Activated T-cell treated with anti-CD3 and anti-CD28 coated beads, Interleukin-2, amount 50 U/mL, for 1 hour (primary cell): ENCODE data around the gene ERCC6L2.

ENCODE experiments used
- DNase-seq: peaks from one replicate; pipeline ENCODE4 v3.0.0-alpha.2; 2020

ERCC6L2 gene

GRCh38 chr9:95875305-95876137 lies at the start of gene ERCC6L2:
Gene ERCC6L2, plus strand, starts transcription at chr9:95875691. Its CDS starts 348 bp downstream, at chr9:95876039.
- peak; percentile 92 for DNase-seq

- DNase-seq: no peak
Observed at GRCh38 chr9:95826183-95826838, 49.2 kb upstream of the ERCC6L2 start.

- no peak for DNase-seq
Observed at GRCh38 chr9:95830768-95831167, 44.7 kb upstream of the ERCC6L2 start.

- no peak for DNase-seq
Observed at GRCh38 chr9:95831810-95832209, 43.7 kb upstream of the ERCC6L2 start.

- no peak for DNase-seq
Observed at GRCh38 chr9:95833546-95834178, 41.8 kb upstream of the ERCC6L2 start.

GRCh38 chr9:95834281-95834907 lies 41.1 kb upstream of the ERCC6L2 start:
- DNase-seq: no peak

GRCh38 chr9:95835393-95835792 lies 40.1 kb upstream of the ERCC6L2 start:
- no peak for DNase-seq

GRCh38 chr9:95836072-95836471 lies 39.4 kb upstream of the ERCC6L2 start:
- DNase-seq: no peak

GRCh38 chr9:95839012-95839411 lies 36.5 kb upstream of the ERCC6L2 start:
- DNase-seq: no peak

- no peak for DNase-seq
Observed at GRCh38 chr9:95840074-95840473, 35.4 kb upstream of the ERCC6L2 start.

GRCh38 chr9:95841377-95841776 lies 34.1 kb upstream of the ERCC6L2 start:
- DNase-seq: no peak

- no peak for DNase-seq
Observed at GRCh38 chr9:95845751-95846150, 29.7 kb upstream of the ERCC6L2 start.

GRCh38 chr9:95848764-95849163 lies 26.7 kb upstream of the ERCC6L2 start:
- no peak for DNase-seq

GRCh38 chr9:95852059-95853032 lies 23.1 kb upstream of the ERCC6L2 start:
- no peak for DNase-seq

- no peak for DNase-seq
Observed at GRCh38 chr9:95854386-95855020, 21.0 kb upstream of the ERCC6L2 start.

GRCh38 chr9:95855961-95856360 lies 19.5 kb upstream of the ERCC6L2 start:
- no peak for DNase-seq

- DNase-seq: no peak
Observed at GRCh38 chr9:95857124-95857523, 18.4 kb upstream of the ERCC6L2 start.

- DNase-seq: no peak
Observed at GRCh38 chr9:95857896-95858295, 17.6 kb upstream of the ERCC6L2 start.

- DNase-seq: no peak
Observed at GRCh38 chr9:95862343-95862742, 13.1 kb upstream of the ERCC6L2 start.

GRCh38 chr9:95864852-95865580 lies 10.5 kb upstream of the ERCC6L2 start:
- DNase-seq: no peak

- DNase-seq: no peak
Observed at GRCh38 chr9:95870352-95870751, 5.1 kb upstream of the ERCC6L2 start.
